Neural progenitor cell (in vitro differentiated cells): ENCODE measurements around the gene PIGM. TPM values are rescaled to one million over a fixed set of nuclear protein-coding genes. Genes with fewer than 3 reads are reported as not detected.

Experiments
- DNase-seq: peaks from one replicate; pipeline ENCODE4 v3.0.0-alpha.2; 2016; ENCODE audit warnings: low spot score
- H2AFZ ChIP-seq: fragments of 200-600 bp; sonication (generic); replicated peaks from 2 replicates; pipeline ENCODE4 v1.6.1; 2016; ENCODE audit warnings: antibody characterized with exemption
- H3F3A ChIP-seq: fragments of 200-600 bp; sonication (generic); 2 replicates; pipeline ENCODE4 v1.6.1; 2016; ENCODE audit warnings: antibody characterized with exemption, low read depth
- H3K27ac ChIP-seq: fragments of 200-600 bp; sonication (generic); 2 replicates; pipeline ENCODE4 v1.5.1; 2016; ENCODE audit warnings: mild to moderate bottlenecking
- H3K27me3 ChIP-seq: fragments of 200-600 bp; sonication (generic); 2 replicates; pipeline ENCODE4 v1.6.1; 2016; ENCODE audit warnings: mild to moderate bottlenecking, moderate library complexity
- H3K36me3 ChIP-seq: fragments of 200-600 bp; sonication (generic); 2 replicates; pipeline ENCODE4 v1.5.1; 2016
- H3K4me1 ChIP-seq: fragments of 200-600 bp; sonication (generic); 2 replicates; pipeline ENCODE4 v1.6.1; 2016; ENCODE audit warnings: mixed run types
- H3K4me2 ChIP-seq: fragments of 200-600 bp; sonication (generic); 2 replicates; pipeline ENCODE4 v1.6.1; 2016
- H3K4me3 ChIP-seq: fragments of 200-600 bp; sonication (generic); 2 replicates; pipeline ENCODE4 v1.5.1; 2016
- H3K79me2 ChIP-seq: fragments of 200-600 bp; sonication (generic); 2 replicates; pipeline ENCODE4 v1.6.1; 2016; ENCODE audit warnings: low read depth
- H3K9ac ChIP-seq: fragments of 200-600 bp; sonication (generic); 2 replicates; pipeline ENCODE4 v1.6.1; 2016
- H3K9me3 ChIP-seq: fragments of 200-600 bp; sonication (generic); 2 replicates; pipeline ENCODE4 v1.5.1; 2016; ENCODE audit warnings: low read depth
- H4K20me1 ChIP-seq: fragments of 200-600 bp; sonication (generic); 2 replicates; pipeline ENCODE4 v1.6.1; 2016; ENCODE audit warnings: low read depth
- H3K27ac Mint-ChIP-seq: 3 replicates; pipeline ENCODE4 v1.8.0; 2021; ENCODE audit warnings: mixed read lengths
- H3K27me3 Mint-ChIP-seq: 2 replicates; pipeline ENCODE4 v1.8.0; 2022; ENCODE audit warnings: low read depth, mild to moderate bottlenecking, inconsistent platforms, moderate library complexity, mixed read lengths; ENCODE audit not compliant: insufficient read depth
- H3K36me3 Mint-ChIP-seq: 3 replicates; pipeline ENCODE4 v1.8.0; 2021; ENCODE audit warnings: mixed read lengths
- H3K4me1 Mint-ChIP-seq: 3 replicates; pipeline ENCODE4 v1.8.0; 2021; ENCODE audit warnings: mixed read lengths
- H3K4me3 Mint-ChIP-seq: 3 replicates; pipeline ENCODE4 v1.8.0; 2021; ENCODE audit warnings: mild to moderate bottlenecking, moderate library complexity, mixed read lengths
- H3K9me3 Mint-ChIP-seq: 3 replicates; pipeline ENCODE4 v1.8.0; 2020; ENCODE audit warnings: mixed read lengths
- CTCF ChIP-seq: fragments of 200-600 bp; sonication (generic); IDR thresholded peaks from 2 replicates; pipeline ENCODE4 v1.5.1; 2017; ENCODE audit warnings: antibody characterized with exemption, mild to moderate bottlenecking
- EZH2 ChIP-seq: fragments of 200-600 bp; sonication (generic); IDR thresholded peaks from 2 replicates; pipeline ENCODE4 v1.6.1; 2017; ENCODE audit warnings: antibody characterized with exemption, mild to moderate bottlenecking, moderate library complexity
- EZH2phosphoT487 ChIP-seq: fragments of 200-600 bp; sonication (generic); IDR thresholded peaks from 2 replicates; pipeline ENCODE4 v1.6.1; 2017; ENCODE audit warnings: antibody characterized with exemption
- total RNA-seq: library from RNA; depleted of rRNA; stranded (reverse); fragments of >200 nt; gene quantifications from 2 replicates; pipeline ENCODE4 v1.2.3, GENCODE V29; 2015; ENCODE audit warnings: low replicate concordance

Gene PIGM
- total RNA-seq, 1 donor from 2014 or later: 7.1 TPM

- TF ChIP-seq CTCF (no peak), EZH2phosphoT487 (no peak), EZH2 (no peak)
- H3K4me3 Mint-ChIP-seq: no peak overlapping the region
- H3K27ac ChIP-seq: no peak overlapping the region
- H3K4me3 ChIP-seq: no peak overlapping the region
- H3F3A ChIP-seq: no peaks in the 10 kb centered on the region
- H3K4me1 ChIP-seq: no peaks in the 10 kb centered on the region
- H4K20me1 ChIP-seq: no peaks in the 10 kb centered on the region
- H3K36me3 ChIP-seq: no peaks in the 10 kb centered on the region
- no peak overlapping the region for H3K9ac ChIP-seq
- H3K9me3 Mint-ChIP-seq: peaks cover 2% of the 10 kb centered on the region
- H3K9me3 ChIP-seq: no peaks in the 10 kb centered on the region
- no peak overlapping the region for H2AFZ ChIP-seq
- H3K79me2 ChIP-seq: no peaks in the 10 kb centered on the region
- H3K27ac Mint-ChIP-seq: no peak overlapping the region
- H3K27me3 ChIP-seq: peaks cover 82% of the 10 kb centered on the region
- no peak overlapping the region for H3K4me2 ChIP-seq
- H3K36me3 Mint-ChIP-seq: no peaks in the 10 kb centered on the region
- no peak for DNase-seq
- peaks cover 22% of the 10 kb centered on the region for H3K4me1 Mint-ChIP-seq
- peaks cover 23% of the 10 kb centered on the region for H3K27me3 Mint-ChIP-seq
Observed at GRCh38 chr1:160079448-160079847, 47.7 kb upstream of the PIGM start.

- peaks cover 22% of the 10 kb centered on the region for H3K4me1 Mint-ChIP-seq
- H2AFZ ChIP-seq: peak overlapping the region; percentile 35
- no peaks in the 10 kb centered on the region for H3K79me2 ChIP-seq
- no peak overlapping the region for H3K9ac ChIP-seq
- peak; percentile 97 for TF ChIP-seq CTCF
- TF ChIP-seq EZH2phosphoT487: no peak
- H3K4me2 ChIP-seq: no peak overlapping the region
- no peak overlapping the region for H3K4me3 ChIP-seq
- no peaks in the 10 kb centered on the region for H3K36me3 Mint-ChIP-seq
- no peak overlapping the region for H3K27ac ChIP-seq
- DNase-seq: peak; percentile 54
- peak overlapping the region; percentile 5 for H3K27ac Mint-ChIP-seq
- no peak overlapping the region for H3K4me3 Mint-ChIP-seq
- no peaks in the 10 kb centered on the region for H3K9me3 ChIP-seq
- peaks cover 22% of the 10 kb centered on the region for H3K27me3 Mint-ChIP-seq
- peaks cover 2% of the 10 kb centered on the region for H3K9me3 Mint-ChIP-seq
- no peaks in the 10 kb centered on the region for H4K20me1 ChIP-seq
- no peaks in the 10 kb centered on the region for H3F3A ChIP-seq
- peaks cover 80% of the 10 kb centered on the region for H3K27me3 ChIP-seq
- no peaks in the 10 kb centered on the region for H3K4me1 ChIP-seq
- H3K36me3 ChIP-seq: no peaks in the 10 kb centered on the region
Observed at GRCh38 chr1:160078512-160079195, 46.9 kb upstream of the PIGM start.

GRCh38 chr1:160077486-160077885 is 45.7 kb upstream of the PIGM start:
- Histone ChIP-seq H3F3A (no peaks in the 10 kb centered on the region), H4K20me1 (no peaks in the 10 kb centered on the region), H3K79me2 (no peaks in the 10 kb centered on the region), H3K27me3 (peaks cover 80% of the 10 kb centered on the region), H3K27ac (no peak overlapping the region), H3K9me3 (no peaks in the 10 kb centered on the region), H3K9ac (no peak overlapping the region), H3K4me2 (no peak overlapping the region), H3K36me3 (no peaks in the 10 kb centered on the region), H2AFZ (no peak overlapping the region), H3K4me3 (no peak overlapping the region), H3K4me1 (no peaks in the 10 kb centered on the region)
- DNase-seq: no peak
- H3K4me1 Mint-ChIP-seq: peaks cover 22% of the 10 kb centered on the region
- H3K27ac Mint-ChIP-seq: no peak overlapping the region
- peaks cover 14% of the 10 kb centered on the region for H3K27me3 Mint-ChIP-seq
- H3K36me3 Mint-ChIP-seq: no peaks in the 10 kb centered on the region
- H3K4me3 Mint-ChIP-seq: no peak overlapping the region
- H3K9me3 Mint-ChIP-seq: peaks cover 2% of the 10 kb centered on the region
- TF ChIP-seq EZH2 (no peak), CTCF (no peak), EZH2phosphoT487 (no peak)
